Mesenchymal stem cell (in vitro differentiated cells and primary cell): ENCODE measurements around the gene FHIT.

Experiments used
- DNase-seq: peaks from one replicate; pipeline ENCODE4 v3.0.0-alpha.2; 2013
- H2AFZ ChIP-seq: one replicate; pipeline ENCODE4 v1.6.1; 2013; ENCODE audit warnings: low read depth, mild to moderate bottlenecking, control low read depth, inconsistent platforms, low read length, moderate library complexity
- H2AK5ac ChIP-seq: 2 replicates; pipeline ENCODE4 v1.6.1; 2013; ENCODE audit warnings: low read length, moderate library complexity, mild to moderate bottlenecking, inconsistent platforms; ENCODE audit not compliant: severe bottlenecking
- H2BK120ac ChIP-seq: one replicate; pipeline ENCODE4 v1.6.1; 2013; ENCODE audit warnings: low read depth, mild to moderate bottlenecking, inconsistent platforms, low read length, moderate library complexity
- H2BK12ac ChIP-seq, 2 experiments: one replicate each; pipeline ENCODE4 v1.6.1; 2013; ENCODE audit warnings: inconsistent platforms in 2 of 2, low read length in 2 of 2, mild to moderate bottlenecking in 2 of 2, moderate library complexity in 2 of 2, control low read depth in 1 of 2
- H2BK15ac ChIP-seq: one replicate; pipeline ENCODE4 v1.6.1; 2013; ENCODE audit warnings: mild to moderate bottlenecking, low read depth, inconsistent platforms; ENCODE audit not compliant: poor library complexity, severe bottlenecking
- H2BK5ac ChIP-seq: 2 replicates; pipeline ENCODE4 v1.6.1; 2013; ENCODE audit warnings: low read depth, mild to moderate bottlenecking, low read length, control low read depth, inconsistent platforms; ENCODE audit not compliant: poor library complexity, severe bottlenecking
- H3K14ac ChIP-seq, 2 experiments: one replicate each; pipeline ENCODE4 v1.6.1; 2013; ENCODE audit warnings: inconsistent platforms in 2 of 2, low read length in 2 of 2, control low read depth in 1 of 2, mild to moderate bottlenecking in 1 of 2, moderate library complexity in 1 of 2
- H3K18ac ChIP-seq, 2 experiments: one replicate each; pipeline ENCODE4 v1.6.1; 2013; ENCODE audit warnings: inconsistent platforms in 2 of 2, low read length in 2 of 2, control low read depth in 1 of 2, low read depth in 1 of 2, mild to moderate bottlenecking in 1 of 2
- H3K23ac ChIP-seq, 2 experiments: one replicate each; pipeline ENCODE4 v1.6.1; 2013; ENCODE audit warnings: inconsistent platforms in 2 of 2, low read length in 2 of 2, mild to moderate bottlenecking in 2 of 2, moderate library complexity in 2 of 2, control low read depth in 1 of 2
- H3K27ac ChIP-seq: 2 replicates; pipeline ENCODE4 v1.5.1; 2013; ENCODE audit warnings: mild to moderate bottlenecking, moderate library complexity, low read length, control low read depth, inconsistent platforms; ENCODE audit not compliant: poor library complexity, severe bottlenecking
- H3K27me3 ChIP-seq, 2 experiments: 2 replicates each; pipeline versions ENCODE4 v1.6.1 to v1.7.0; 2013; ENCODE audit warnings: low read length in 2 of 2, mild to moderate bottlenecking in 2 of 2, moderate library complexity in 2 of 2, control low read depth in 1 of 2, inconsistent platforms in 1 of 2; ENCODE audit not compliant: control insufficient read depth in 1 of 2, insufficient read depth in 1 of 2
- H3K36me3 ChIP-seq, 2 experiments: 2 replicates each; pipeline versions ENCODE4 v1.6.1 to v1.7.0; 2013; ENCODE audit warnings: low read length in 2 of 2, control low read depth in 1 of 2, inconsistent platforms in 1 of 2, low read depth in 1 of 2, mild to moderate bottlenecking in 1 of 2; ENCODE audit not compliant: insufficient read depth in 2 of 2, control insufficient read depth in 1 of 2
- H3K4ac ChIP-seq, 2 experiments: one replicate each; pipeline ENCODE4 v1.6.1; 2013; ENCODE audit warnings: inconsistent platforms in 2 of 2, low read length in 2 of 2, mild to moderate bottlenecking in 2 of 2, moderate library complexity in 2 of 2, control low read depth in 1 of 2, low read depth in 1 of 2
- H3K4me1 ChIP-seq: 2 replicates; pipeline ENCODE4 v1.6.1; 2013; ENCODE audit warnings: low read depth, low read length, control low read depth; ENCODE audit not compliant: control insufficient read depth, insufficient read depth
- H3K4me2 ChIP-seq: 2 replicates; pipeline ENCODE4 v1.6.1; 2013; ENCODE audit warnings: low read length, mild to moderate bottlenecking, inconsistent platforms; ENCODE audit not compliant: poor library complexity, severe bottlenecking
- H3K4me3 ChIP-seq, 2 experiments: 2 replicates each; pipeline versions ENCODE4 v1.5.1 to v1.7.0; 2013; ENCODE audit warnings: low read length in 2 of 2, mild to moderate bottlenecking in 2 of 2, control low read depth in 1 of 2, low read depth in 1 of 2; ENCODE audit not compliant: insufficient read depth in 1 of 2
- H3K79me1 ChIP-seq: replicated peaks from 2 replicates; pipeline ENCODE4 v1.6.1; 2013; ENCODE audit warnings: mild to moderate bottlenecking, control low read depth, low read length, inconsistent platforms; ENCODE audit not compliant: poor library complexity, severe bottlenecking
- H3K9ac ChIP-seq: 2 replicates; pipeline ENCODE4 v1.7.0; 2013; ENCODE audit warnings: mild to moderate bottlenecking, low read length, moderate library complexity
- H3K9me3 ChIP-seq: 2 replicates; pipeline ENCODE4 v1.7.0; 2013; ENCODE audit warnings: mild to moderate bottlenecking, low read length; ENCODE audit not compliant: control insufficient read depth
- H4K8ac ChIP-seq: one replicate; pipeline ENCODE4 v1.6.1; 2013; ENCODE audit warnings: inconsistent platforms, mild to moderate bottlenecking, low read length, moderate library complexity
- H4K91ac ChIP-seq: one replicate; pipeline ENCODE4 v1.6.1; 2013; ENCODE audit warnings: mild to moderate bottlenecking, low read length, inconsistent platforms
- WGBS: methylation state at CpG from one replicate; pipeline ENCODE4 v1.1.7; 2013; ENCODE audit warnings: mixed read lengths; 5-methylcytosine and 5-hydroxymethylcytosine counted together

Gene FHIT

DNA sequence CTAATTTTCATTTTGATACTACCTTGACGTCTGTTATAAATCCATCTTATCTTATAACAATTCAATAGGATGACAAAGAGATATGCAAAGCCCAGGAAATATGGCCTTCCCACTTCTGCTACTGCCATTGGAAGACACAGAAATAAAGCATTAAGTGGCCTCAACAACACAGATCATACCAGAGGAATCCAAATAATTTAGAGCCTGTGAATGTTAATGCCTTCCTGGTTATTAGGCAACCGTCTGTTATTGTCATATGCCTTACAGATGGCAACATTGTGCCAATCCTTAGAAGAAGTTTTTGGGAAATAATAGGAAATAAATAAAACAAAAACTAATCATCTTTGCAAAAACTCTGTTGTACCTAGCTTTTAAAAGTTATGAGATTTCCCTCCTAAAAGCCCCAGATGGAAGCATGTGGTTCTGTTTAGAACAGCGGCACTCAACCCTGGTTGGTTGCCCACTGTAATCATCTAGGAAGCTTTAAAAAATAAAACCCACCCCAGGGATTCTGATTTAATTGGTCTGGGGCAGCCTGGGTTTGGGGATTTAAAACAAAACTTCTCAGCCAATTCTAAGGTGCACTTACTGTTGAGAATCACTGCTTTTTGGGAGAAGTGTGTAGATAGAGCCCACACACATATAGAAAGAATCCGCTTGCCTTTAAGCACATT lies 1496.7 kb downstream of the FHIT start:
- DNase-seq: no peak
- WGBS: 95% methylated on average over 4 of the region's 4 CpGs
- H3K27me3 ChIP-seq: no peaks in the 10 kb centered on the region

DNA sequence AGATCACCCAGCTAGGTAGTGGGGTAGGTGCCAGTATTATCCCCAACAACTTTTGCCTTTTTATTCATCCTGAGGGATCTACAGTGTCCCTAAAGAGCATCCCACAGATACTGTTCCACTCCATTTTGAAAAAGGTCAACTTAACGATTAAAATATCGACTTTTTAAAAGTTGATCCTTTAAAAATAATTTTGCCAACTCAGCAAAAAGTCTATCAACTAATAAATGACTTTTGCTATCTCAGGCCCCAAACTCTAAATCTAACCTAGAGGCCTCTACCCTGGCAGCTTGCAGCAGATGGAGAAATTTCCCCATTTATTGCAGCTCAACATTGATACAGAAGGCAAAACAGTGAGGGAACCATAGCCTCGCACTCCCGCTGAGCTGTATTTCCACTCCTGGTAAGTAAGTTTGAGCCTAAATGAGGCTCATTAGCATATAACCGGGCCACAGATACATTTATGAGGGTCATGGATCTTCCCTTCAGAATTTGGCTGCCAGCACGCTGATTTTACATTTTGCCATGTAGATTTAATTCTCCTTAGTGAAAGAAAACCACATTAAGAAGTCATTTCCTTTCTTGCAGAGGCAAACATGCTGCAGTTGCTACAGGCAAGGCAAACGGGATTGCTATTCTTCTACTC lies 1497.3 kb downstream of the FHIT start:
- no peak overlapping the region for H3K4me3 ChIP-seq
- no peaks in the 10 kb centered on the region for H3K4me1 ChIP-seq
- no peak overlapping the region for H4K8ac ChIP-seq
- DNase-seq: no peak
- no peak overlapping the region for H3K14ac ChIP-seq
- no peaks in the 10 kb centered on the region for H3K27me3 ChIP-seq
- no peaks in the 10 kb centered on the region for H3K9me3 ChIP-seq
- no peak overlapping the region for H2BK120ac ChIP-seq
- no peaks in the 10 kb centered on the region for H3K79me1 ChIP-seq
- H3K36me3 ChIP-seq: no peaks in the 10 kb centered on the region
- H3K4ac ChIP-seq: no peak overlapping the region
- no peak overlapping the region for H2AK5ac ChIP-seq
- no peak overlapping the region for H3K18ac ChIP-seq
- no peak overlapping the region for H4K91ac ChIP-seq
- no peak overlapping the region for H2BK15ac ChIP-seq
- no peak overlapping the region for H2BK5ac ChIP-seq
- 89% methylated on average over 7 of the region's 7 CpGs for WGBS
- no peak overlapping the region for H2AFZ ChIP-seq
- no peak overlapping the region for H3K4me2 ChIP-seq
- H3K9ac ChIP-seq: no peak overlapping the region
- no peak overlapping the region for H3K27ac ChIP-seq
- H2BK12ac ChIP-seq: no peak overlapping the region
- no peak overlapping the region for H3K23ac ChIP-seq

More for the DNA sequence above, 1496.7 kb downstream of the FHIT start:
- Histone ChIP-seq H3K27ac (no peak overlapping the region), H3K79me1 (no peaks in the 10 kb centered on the region), H3K9me3 (no peaks in the 10 kb centered on the region), H3K4ac (no peak overlapping the region), H4K8ac (no peak overlapping the region), H2BK15ac (no peak overlapping the region), H3K23ac (no peak overlapping the region), H3K18ac (no peak overlapping the region), H3K36me3 (no peaks in the 10 kb centered on the region), H3K14ac (no peak overlapping the region), H4K91ac (no peak overlapping the region), H3K4me3 (no peak overlapping the region), H3K9ac (no peak overlapping the region), H2BK12ac (no peak overlapping the region), H2AFZ (no peak overlapping the region), H2AK5ac (no peak overlapping the region), H2BK120ac (no peak overlapping the region), H2BK5ac (no peak overlapping the region), H3K4me1 (no peaks in the 10 kb centered on the region), H3K4me2 (no peak overlapping the region)

- H2BK12ac ChIP-seq: no peak overlapping the region
- H2BK15ac ChIP-seq: no peak overlapping the region
- no peak overlapping the region for H2AFZ ChIP-seq
- H3K27me3 ChIP-seq: no peaks in the 10 kb centered on the region
- H3K14ac ChIP-seq: no peak overlapping the region
- no peak overlapping the region for H3K23ac ChIP-seq
- H3K18ac ChIP-seq: no peak overlapping the region
- H3K27ac ChIP-seq: no peak overlapping the region
- no peak overlapping the region for H3K9ac ChIP-seq
- H3K36me3 ChIP-seq: no peaks in the 10 kb centered on the region
- H4K91ac ChIP-seq: no peak overlapping the region
- no peaks in the 10 kb centered on the region for H3K9me3 ChIP-seq
- H3K4me2 ChIP-seq: no peak overlapping the region
- no peak overlapping the region for H3K4ac ChIP-seq
- H2BK120ac ChIP-seq: no peak overlapping the region
- no peak overlapping the region for H4K8ac ChIP-seq
- DNase-seq: no peak
- H2BK5ac ChIP-seq: no peak overlapping the region
- H3K4me3 ChIP-seq: no peak overlapping the region
- no peaks in the 10 kb centered on the region for H3K4me1 ChIP-seq
- no peaks in the 10 kb centered on the region for H3K79me1 ChIP-seq
- no peak overlapping the region for H2AK5ac ChIP-seq
These were observed 1498.3 kb downstream of the FHIT start for GRCh38 chr3:59752925-59753324.

GRCh38 chr3:59751606-59752005 lies 1499.6 kb downstream of the FHIT start:
- Histone ChIP-seq H2BK120ac (no peak overlapping the region), H3K23ac (no peak overlapping the region), H2AFZ (no peak overlapping the region), H3K36me3 (no peaks in the 10 kb centered on the region), H3K79me1 (no peaks in the 10 kb centered on the region), H3K27me3 (no peaks in the 10 kb centered on the region), H2BK15ac (no peak overlapping the region), H4K8ac (no peak overlapping the region), H3K4me3 (no peak overlapping the region), H3K14ac (peak overlapping the region in 1 of 2 experiments; percentile 31), H3K9me3 (no peaks in the 10 kb centered on the region), H2AK5ac (no peak overlapping the region), H4K91ac (no peak overlapping the region), H3K4ac (no peak overlapping the region), H3K4me1 (no peaks in the 10 kb centered on the region), H3K4me2 (no peak overlapping the region), H3K9ac (no peak overlapping the region), H3K27ac (no peak overlapping the region), H2BK12ac (no peak overlapping the region), H3K18ac (peak overlapping the region in 1 of 2 experiments; percentile 16), H2BK5ac (no peak overlapping the region)
- WGBS: 93% methylated on average over 4 of the region's 4 CpGs
- no peak for DNase-seq
